ENCODE data around the gene ZSCAN26. TPM values are rescaled to one million over a fixed set of nuclear protein-coding genes. Genes with fewer than 3 reads are reported as not detected.

Gene ZSCAN26
- 1 to 10 TPM; 3.8 to 7.9 TPM for total RNA-seq
- long read RNA-seq, partial matches to known transcripts: 1 of 3 reads
- long read RNA-seq, other reads (novel, unspliced or antisense): 0 of 3 reads

DNA sequence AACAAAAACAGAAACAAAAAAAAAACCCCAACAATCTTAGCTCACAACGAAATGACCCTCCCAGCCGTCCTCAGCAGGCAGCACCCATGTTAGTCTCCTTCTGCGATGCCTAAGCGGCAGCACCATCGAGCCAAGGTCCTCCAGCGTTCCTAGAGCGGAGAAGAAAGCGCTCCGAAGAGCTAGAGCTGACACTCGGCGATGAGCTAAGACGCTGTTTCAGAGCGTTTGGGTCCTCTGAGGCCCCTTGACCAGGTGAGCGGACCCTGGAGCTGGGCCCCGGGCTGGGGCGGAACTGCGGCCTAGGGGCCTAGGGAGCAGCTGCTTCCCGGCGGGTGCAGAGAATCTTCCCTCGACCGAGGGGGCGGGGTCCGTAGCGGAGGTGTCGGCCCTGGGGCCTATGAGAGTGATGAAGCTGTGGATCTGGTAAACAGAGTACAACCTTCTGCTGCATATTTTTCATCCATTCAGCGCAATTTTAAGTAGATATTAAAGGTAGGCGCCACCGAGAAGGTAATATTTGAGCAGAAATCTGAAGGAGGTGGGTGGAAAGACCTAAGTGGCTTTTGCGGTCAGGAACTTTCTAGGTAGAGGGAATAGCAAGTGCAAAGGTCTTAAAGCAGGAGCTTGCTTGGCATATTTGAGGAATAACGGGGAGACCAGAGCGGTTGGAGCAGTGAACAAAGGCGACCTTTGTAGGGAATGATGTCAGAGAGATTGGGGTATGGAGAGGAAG, at the start of gene ZSCAN26:
ZSCAN26 (plus strand) TSS at position 182 of the 733 bp plus-strand sequence. CDS start 4,777 bp downstream, outside the sequence.
- intact Hi-C loops (cut with DNase I, micrococcal nuclease): loop anchor here in 1 of 2 donors (10.0 kb wide), 1 partner anchor 88 kb away; no protein-coding TSS in a partner anchor
- peak; percentile 99 for ATAC-seq
- peak; percentile 80 to 88 for DNase-seq

DNA sequence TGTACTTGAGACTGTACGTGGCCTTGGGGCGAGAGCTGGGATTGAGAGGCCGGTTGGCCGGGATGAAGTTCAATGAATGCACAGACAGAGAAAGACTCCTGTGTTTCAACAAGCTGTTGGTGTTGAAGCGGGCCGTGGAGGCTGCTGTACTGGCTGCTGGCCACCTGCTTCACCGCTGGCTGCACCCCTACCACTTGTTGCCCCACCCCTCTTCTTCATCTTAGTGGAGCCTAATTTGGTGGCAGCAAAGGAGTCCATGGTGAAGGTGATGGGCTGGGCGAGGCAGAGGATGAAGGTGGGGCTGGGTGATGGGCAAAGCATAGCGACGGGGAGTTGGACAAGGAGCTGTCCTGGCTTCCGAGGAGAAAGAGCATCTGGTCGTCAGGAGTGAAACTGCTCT, 49.1 kb upstream of the ZSCAN26 start:
- ATAC-seq (no peak), DNase-seq (no peak)
- intact Hi-C loops (cut with DNase I, micrococcal nuclease): loop anchor here in 1 of 2 donors (10.0 kb wide), 1 partner anchor 73 kb away; the partner anchor contains the start of gene ZKSCAN8

DNA sequence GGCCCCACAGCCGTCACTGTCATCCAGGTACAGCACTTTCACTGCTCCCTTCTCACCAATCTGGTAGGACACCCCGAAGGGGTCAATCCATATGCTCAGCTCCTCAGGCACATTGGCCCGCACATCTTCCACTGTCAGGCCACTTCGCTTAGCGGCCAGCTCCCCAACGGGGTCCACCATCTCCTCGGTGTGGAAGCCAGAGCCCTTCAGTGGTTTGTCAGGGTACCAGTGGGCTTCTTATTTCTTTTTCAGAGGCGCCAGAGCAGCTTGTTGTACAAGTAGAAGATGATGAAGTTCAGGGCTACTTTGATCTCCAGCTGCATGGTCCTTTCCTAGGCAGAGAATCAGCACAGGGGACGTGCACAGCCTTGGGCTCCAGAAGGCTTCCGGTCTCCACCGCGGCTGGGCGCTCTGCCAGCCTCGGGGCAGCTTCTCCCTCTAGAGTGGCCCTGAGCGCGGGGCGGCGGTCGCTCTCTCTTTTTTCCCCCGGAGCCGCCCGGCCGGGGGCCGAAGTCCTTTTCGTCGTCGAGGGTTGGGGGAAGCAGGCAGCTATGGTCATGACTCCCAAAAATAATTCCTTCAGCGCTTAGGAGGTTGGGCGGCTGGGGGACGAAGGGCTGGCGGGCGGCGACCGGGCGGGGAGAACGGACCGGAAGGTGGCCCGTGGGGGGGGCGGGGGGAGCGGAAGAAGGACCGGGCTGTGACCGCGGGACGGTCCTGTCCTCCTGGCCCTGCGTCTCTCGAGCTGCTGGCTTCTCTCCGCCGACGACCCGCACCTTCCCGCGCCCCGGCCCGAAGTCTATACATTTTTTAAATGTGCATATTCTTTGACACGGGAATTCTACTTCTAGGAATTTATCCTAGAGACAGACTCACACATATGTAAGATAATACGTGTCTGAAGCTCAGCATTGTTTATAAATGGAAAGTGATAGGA, 48.4 kb upstream of the ZSCAN26 start:
- intact Hi-C loops (cut with DNase I, micrococcal nuclease): loop anchor here in 1 of 2 donors (10.0 kb wide), 1 partner anchor 74 kb away; the partner anchor contains the start of gene ZKSCAN8
- ATAC-seq (peak; percentile 90), DNase-seq (peak; percentile 78 to 90)

DNA sequence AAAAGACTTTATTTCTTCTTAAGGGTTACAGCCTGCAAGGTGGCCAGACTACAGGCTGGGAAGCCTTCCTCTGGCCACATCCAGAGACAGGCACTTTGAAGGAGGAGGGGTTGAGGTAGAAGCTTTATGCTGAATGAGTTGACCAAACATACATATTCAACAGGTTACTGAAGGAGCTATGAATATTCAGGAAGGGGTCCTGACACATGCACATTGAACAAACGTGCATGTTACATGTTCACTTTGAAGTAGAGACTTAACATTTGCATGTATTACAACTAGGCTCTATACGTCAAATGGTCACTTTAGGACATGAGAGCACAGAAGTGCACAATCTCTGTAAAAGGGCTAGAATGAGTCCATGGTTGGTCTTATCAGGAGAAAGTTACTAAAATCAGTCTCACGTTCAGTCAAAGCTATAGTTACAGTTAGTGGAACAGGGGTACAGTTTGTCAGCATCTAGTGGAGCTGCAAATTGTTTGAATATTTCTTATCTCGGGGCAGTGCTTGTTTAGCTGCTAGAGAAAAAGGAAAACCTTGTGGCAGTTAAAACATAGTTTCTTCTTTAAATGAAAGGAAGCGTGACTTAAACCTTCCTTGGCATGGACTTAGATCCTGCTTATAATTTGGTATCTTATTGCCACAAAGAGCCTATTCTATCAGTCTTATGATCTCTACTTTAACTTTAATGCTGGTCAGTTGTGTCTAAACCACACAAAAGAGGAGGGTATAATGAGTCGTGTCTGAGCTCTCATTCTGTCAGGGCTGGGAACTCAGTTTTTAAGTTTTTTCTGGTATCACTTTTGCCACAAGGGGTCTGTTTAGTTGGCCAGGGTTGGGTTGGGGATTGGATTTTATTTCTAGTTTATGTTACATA, 46.4 kb upstream of the ZSCAN26 start:
- ATAC-seq (no peak), DNase-seq (no peak)
- intact Hi-C loops (cut with DNase I, micrococcal nuclease): no loop called here

DNA sequence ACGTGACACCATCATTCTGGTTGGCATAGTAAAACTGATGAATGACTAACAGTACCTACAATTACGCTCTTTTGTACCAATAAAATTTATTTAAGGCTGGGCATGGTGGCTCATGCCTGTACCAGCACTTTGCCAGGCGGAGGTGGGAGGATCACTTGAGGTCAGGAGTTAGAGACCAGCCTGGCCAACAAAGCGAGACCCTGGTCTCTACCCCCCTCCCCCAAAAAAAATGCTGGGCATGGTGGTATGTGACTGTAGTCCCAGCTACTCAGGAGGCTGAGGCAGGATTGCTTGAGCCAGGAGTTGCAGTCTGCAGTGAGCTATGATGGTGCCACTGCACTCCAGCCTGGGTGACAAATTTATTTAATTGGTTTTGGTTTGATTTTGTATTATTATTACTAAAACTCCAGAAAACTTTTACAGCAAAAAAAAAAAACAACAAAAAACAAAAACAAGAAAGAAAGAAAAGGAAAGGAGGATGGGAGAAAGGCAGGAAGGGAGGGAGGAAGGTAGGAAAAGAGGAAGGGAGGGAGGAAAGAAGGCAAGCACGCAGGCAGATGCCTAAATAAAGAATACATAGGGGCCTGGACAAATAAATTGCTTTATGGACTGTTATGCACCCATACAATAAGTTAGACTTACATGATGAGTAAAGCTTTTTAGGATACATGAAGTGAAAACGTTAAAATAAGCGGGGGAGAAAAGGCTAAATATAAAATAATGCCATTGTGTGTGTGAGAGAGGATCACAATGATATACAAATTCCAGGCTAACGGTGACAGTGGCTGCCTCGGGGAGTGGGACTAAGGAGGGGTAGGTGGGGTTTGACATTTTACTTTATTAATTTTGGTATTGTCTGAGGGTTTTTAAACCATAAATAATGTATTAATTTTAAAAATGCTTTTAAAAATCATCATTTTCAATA, 42.5 kb upstream of the ZSCAN26 start:
- intact Hi-C loops (cut with DNase I, micrococcal nuclease): no loop called here
- DNase-seq (no peak), ATAC-seq (no peak)

DNA sequence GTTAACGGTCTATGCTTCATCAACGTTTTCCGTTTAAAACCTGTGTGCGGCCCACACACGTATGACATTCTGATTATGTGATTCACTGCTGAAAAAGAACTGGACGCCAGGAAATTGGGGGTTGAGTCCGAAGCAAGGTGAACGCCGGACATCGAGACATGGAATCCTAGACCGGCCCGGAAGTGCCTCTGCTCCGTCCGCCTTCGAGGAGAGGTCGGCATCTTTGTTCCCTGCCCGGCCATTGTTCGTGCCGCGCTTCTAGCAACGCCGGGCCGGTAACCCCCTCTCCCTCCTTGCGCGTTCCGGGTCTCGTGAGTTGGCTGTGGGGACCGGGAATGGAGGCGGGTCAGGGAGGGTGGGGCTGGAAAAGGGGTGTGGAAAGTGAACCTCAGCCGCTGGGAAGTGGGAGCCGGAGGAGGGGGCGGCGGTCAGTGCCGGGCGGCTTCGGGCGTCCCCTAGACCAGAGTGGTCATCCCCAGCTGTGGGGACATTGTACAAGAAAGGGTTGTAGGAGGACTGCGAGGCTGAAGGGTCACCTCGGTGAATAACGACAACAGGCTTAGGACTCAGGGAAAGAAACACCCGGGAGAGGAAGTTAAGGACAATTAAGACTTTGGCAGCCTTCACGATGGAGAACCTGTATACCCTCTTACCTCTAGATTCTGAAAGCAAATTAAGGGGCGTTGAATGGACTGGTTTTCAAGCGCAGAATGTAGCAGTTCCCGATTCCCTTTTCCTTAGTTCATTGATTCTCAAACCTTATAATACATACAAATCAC, 41.7 kb upstream of the ZSCAN26 start, which contains the start of gene ZSCAN9:
ZSCAN9 (plus strand) TSS at position 220 of the 779 bp plus-strand sequence. CDS start 1,810 bp downstream, outside the sequence.
- DNase-seq: peak; percentile 89 to 90
- peak; percentile 98 for ATAC-seq
- intact Hi-C loops (cut with DNase I, micrococcal nuclease): no loop called here

DNA sequence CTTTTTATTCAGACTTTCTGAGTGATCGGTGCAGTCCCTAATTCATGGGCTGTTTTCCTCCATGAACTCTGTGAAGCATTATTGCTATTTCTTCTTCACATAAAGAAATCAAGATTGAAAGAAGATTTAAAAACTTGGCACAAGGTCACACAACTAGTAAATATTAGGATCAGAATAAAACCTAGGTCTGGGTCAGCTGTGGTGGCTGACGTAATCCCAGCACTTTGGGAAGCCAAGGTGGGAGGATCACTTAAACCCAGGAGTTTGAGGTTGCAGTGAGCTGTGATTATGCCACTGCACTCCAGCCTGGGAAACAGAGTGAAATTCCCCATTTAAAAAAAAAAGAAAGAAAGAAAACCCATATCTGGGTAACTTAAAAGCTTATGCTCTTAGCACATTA, 40.5 kb upstream of the ZSCAN26 start:
- no peak for ATAC-seq
- no peak for DNase-seq
- intact Hi-C loops (cut with DNase I, micrococcal nuclease): no loop called here

- DNase-seq (no peak), ATAC-seq (no peak)
- intact Hi-C loops (cut with DNase I, micrococcal nuclease): no loop called here
These were observed 34.2 kb upstream of the ZSCAN26 start for GRCh38 chr6:28232785-28233184.

GRCh38 chr6:28235912-28236452, 31.0 kb upstream of the ZSCAN26 start:
- no peak for ATAC-seq
- intact Hi-C loops (cut with DNase I, micrococcal nuclease): no loop called here
- no peak for DNase-seq

DNA sequence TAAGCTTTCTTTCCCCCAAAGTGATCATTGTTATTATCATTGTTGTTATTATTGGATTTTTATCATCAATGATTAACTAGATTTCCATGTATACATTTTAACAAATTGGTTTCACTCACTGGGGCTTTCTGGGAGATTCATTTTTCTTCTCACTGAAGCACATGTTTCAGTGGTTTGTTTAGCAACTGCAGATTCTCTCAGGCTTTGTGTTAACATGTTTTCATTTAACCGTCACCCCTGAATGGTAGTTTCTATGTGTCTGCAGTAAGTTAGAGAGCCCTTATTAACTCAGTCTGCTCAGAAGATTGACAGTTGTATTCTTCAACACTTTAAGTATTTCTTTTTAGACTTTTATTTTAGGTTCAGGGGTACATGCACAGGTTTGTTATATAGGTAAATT, 27.3 kb upstream of the ZSCAN26 start:
- intact Hi-C loops (cut with DNase I, micrococcal nuclease): no loop called here
- DNase-seq (no peak), ATAC-seq (no peak)

DNA sequence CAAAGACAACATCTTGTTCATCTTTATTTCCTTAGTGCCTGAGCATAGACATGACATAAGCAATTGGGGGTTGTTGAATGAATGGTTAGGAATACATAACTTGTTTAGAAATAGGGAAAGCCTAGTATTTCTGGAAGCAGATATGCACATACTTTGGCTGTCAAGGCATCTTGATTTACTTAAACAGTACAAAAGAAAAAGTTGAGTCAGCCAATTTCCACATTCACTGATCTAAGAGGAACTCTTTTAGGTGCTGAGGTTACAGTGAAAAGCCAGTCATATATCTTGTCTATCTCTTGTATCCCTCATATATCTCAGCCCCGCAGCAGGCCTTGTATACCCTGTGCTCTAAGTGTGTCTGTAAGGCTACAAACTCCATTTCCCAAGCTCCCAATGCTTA, 26.5 kb upstream of the ZSCAN26 start:
- no peak for DNase-seq
- intact Hi-C loops (cut with DNase I, micrococcal nuclease): no loop called here
- ATAC-seq: no peak

DNA sequence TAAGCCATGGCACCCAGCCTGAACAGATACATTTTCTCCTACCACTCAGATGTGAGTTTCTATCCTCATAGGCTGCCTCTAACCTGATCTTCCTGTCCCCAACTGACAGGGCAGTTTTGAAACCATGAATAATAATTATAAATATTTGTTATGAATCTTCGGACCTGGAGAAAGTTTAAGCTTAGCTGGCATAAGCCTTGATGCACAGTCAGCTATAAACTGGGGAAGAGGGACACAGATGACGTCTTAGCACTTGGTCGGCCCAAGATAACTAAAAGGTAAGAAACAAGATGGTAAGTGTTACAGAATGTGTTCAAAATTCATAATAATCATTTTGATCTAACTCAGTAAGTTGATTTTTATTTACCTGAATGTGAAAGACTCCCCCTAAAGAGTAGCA, 23.0 kb upstream of the ZSCAN26 start:
- no peak for DNase-seq
- no peak for ATAC-seq
- intact Hi-C loops (cut with DNase I, micrococcal nuclease): no loop called here

DNA sequence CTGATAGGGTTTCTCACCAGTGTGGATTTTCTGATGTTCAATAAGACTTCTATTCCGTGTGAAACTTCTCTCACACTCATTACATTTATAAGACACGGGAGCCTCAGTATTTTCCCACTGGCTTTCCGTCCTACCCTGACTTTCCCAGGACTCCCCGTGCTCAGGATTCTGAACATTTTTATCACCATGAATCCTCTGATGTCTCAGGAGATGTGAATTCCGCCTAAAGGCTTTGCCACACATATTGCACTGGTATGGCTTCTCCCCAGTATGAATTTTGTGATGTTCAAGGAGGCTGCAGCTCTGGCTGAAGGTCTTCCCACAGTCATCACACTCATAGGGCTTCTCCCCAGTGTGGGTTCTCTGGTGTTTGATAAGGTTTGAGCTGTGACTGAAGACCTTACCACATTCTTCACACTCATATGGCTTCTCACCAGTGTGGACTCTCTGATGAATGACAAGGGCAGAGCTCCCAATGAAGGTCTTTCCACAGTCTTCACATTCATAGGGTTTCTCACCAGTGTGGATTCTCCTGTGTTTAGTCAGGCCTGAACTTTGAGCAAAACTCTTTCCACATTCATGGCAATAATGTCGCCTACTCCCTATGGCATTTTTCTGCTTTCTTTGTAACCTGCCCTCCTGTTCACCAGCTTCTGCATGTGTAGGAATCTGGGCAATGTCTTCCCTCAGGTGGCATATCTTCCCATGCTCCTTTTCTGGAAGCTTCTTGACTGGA, 21.6 kb upstream of the ZSCAN26 start:
- DNase-seq (no peak), ATAC-seq (no peak)
- intact Hi-C loops (cut with DNase I, micrococcal nuclease): no loop called here

DNA sequence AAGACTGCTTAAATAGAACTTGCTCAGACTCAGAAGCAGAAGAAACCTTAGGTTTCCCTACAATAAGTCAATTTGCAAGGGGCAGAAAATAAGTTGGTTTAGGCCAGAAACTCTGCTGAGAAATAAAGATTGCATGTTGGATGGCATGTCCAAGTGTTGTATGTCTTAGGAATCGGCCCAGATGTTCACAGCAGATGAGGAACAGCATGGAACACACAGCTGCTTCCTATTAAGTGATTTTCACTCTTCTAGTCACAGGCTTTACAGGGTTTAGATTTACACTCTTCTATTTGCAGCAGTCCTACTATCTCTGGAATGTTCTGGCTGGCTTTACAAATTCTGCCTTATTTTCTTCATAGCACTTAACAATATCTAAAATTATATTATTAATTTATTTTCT, 18.0 kb upstream of the ZSCAN26 start:
- intact Hi-C loops (cut with DNase I, micrococcal nuclease): no loop called here
- ATAC-seq (no peak), DNase-seq (no peak)

DNA sequence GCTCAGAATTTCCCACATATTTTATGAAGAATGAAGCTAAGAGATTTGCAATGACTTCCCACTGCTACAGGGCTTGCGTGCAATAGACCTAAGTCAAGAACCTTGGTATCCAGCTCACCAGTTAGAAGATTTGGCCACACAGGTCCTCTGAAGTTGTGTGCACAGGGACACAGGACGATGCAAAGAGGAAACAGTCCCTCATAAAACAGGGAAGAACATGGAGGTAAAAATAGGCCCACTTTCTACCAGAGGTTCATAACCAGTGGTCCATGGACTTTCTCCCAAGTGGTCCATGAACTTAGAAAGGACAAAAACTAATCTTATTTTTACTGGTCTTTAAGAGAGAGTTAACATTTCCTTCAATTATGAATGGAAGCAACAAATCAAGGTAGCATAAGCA, 16.2 kb upstream of the ZSCAN26 start:
- intact Hi-C loops (cut with DNase I, micrococcal nuclease): no loop called here
- ATAC-seq (no peak), DNase-seq (no peak)

GRCh38 chr6:28251661-28252008, 15.3 kb upstream of the ZSCAN26 start:
- intact Hi-C loops (cut with DNase I, micrococcal nuclease): no loop called here
- DNase-seq: peak in 1 of 2 donors; percentile 26

More at GRCh38 chr6:28251661-28252008, 15.3 kb upstream of the ZSCAN26 start:
- ATAC-seq: peak; percentile 76
